BLaER1 (cell line): ENCODE measurements around the gene UBN1.

Experiments used
- H3K27ac ChIP-seq: shearing (Covaris generic); formaldehyde crosslinking; 2 replicates; pipeline ENCODE4 v1.8.1; 2022
- H3K27me3 ChIP-seq: shearing (Covaris generic); formaldehyde crosslinking; 2 replicates; pipeline ENCODE4 v1.8.1; 2022
- H3K36me3 ChIP-seq: shearing (Covaris generic); formaldehyde crosslinking; 2 replicates; pipeline ENCODE4 v1.8.1; 2022
- H3K4me1 ChIP-seq: shearing (Covaris generic); formaldehyde crosslinking; 2 replicates; pipeline ENCODE4 v1.8.1; 2022
- H3K4me2 ChIP-seq: shearing (Covaris generic); formaldehyde crosslinking; 2 replicates; pipeline ENCODE4 v1.8.1; 2022
- H3K4me3 ChIP-seq: shearing (Covaris generic); formaldehyde crosslinking; 2 replicates; pipeline ENCODE4 v1.8.1; 2022
- H3K9ac ChIP-seq: shearing (Covaris generic); formaldehyde crosslinking; 2 replicates; pipeline ENCODE4 v1.8.1; 2022
- H3K9me3 ChIP-seq: shearing (Covaris generic); formaldehyde crosslinking; 2 replicates; pipeline ENCODE4 v1.8.1; 2022
- H4K20me1 ChIP-seq: shearing (Covaris generic); formaldehyde crosslinking; 2 replicates; pipeline ENCODE4 v1.8.1; 2022
- Cebpa-rat ChIP-seq: shearing (Covaris generic); IDR thresholded peaks from 2 replicates; pipeline ENCODE4 v1.8.1; 2022

The UBN1 gene

DNA sequence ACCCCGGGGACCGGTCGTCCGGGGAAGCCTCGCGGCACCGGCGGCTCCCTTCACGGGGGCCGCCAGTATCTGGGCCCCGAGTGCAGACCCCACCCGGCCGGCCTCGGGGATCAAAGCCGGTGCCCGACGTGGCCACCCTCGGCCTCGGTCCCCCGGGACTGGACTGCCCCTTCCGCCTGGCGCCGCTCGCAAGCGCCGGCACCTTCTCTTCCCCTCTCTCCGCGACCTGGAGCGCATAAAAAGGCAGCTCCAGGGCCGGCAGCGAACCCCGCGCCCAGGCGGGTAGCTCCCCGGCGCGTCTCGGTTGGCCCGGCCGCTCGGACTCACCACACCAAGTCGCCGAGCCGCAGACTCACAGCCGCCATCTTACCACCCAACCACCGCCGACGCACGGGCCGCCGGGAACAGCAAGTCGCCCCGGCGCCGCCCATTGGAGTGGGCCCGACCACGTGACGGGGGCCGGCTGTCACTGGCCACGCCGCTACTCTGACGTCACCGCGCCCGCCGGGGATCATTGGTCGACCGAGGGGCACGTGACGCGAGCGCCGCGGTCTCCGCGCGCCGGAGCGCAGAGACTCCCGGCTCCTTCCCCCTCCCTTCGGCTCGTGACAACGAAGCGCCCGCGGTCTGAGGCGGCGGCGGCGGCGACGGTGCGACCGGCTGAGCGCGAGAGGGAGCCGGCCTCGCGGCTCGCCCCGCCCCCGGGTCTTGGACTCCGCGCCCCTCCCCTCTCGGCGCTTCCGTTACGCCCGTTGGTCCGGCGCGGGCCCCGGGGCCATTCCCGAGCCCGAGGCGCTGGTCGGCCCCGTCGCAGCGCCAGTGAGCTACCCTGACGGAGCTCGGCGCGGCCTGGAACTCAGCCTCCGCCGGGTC, at the start of gene UBN1, which contains the start of gene GLYR1:
Gene UBN1 (plus strand): TSS at position 581 of the 873 bp plus-strand sequence. CDS start 5,437 bp downstream, outside the sequence.
Gene GLYR1 (minus strand): TSS at position 388 of the 873 bp plus-strand sequence. CDS start 23 bp downstream, at position 365.
- Histone ChIP-seq H3K4me2 (peak within 1 kb of the TSS; percentile 84), H3K27ac (peak within 1 kb of the TSS; percentile 99), H4K20me1 (peaks cover 84% of the 10 kb centered on the region), H3K36me3 (peaks cover 30% of the 10 kb centered on the region), H3K9ac (peak within 1 kb of the TSS; percentile 99), H3K4me1 (peaks cover 44% of the 10 kb centered on the region), H3K4me3 (peak within 1 kb of the TSS; percentile 99), H3K27me3 (no peaks in the 10 kb centered on the region), H3K9me3 (no peaks in the 10 kb centered on the region)
- TF ChIP-seq Cebpa-rat, result no peak

- no peak overlapping the region for H3K27ac ChIP-seq
- H3K9me3 ChIP-seq, result no peaks in the 10 kb centered on the region
- no peak overlapping the region for H3K4me2 ChIP-seq
- H3K9ac ChIP-seq, result no peak overlapping the region
- no peaks in the 10 kb centered on the region for H3K27me3 ChIP-seq
- TF ChIP-seq Cebpa-rat, result no peak
- no peak overlapping the region for H3K4me3 ChIP-seq
- H4K20me1 ChIP-seq, result no peaks in the 10 kb centered on the region; the same call in 1 of the 2 replicates
- H3K4me1 ChIP-seq, result peaks cover 50% of the 10 kb centered on the region
- peaks cover 28% of the 10 kb centered on the region for H3K36me3 ChIP-seq
These were observed 49.5 kb upstream of the UBN1 start for GRCh38 chr16:4797805-4798252.

DNA sequence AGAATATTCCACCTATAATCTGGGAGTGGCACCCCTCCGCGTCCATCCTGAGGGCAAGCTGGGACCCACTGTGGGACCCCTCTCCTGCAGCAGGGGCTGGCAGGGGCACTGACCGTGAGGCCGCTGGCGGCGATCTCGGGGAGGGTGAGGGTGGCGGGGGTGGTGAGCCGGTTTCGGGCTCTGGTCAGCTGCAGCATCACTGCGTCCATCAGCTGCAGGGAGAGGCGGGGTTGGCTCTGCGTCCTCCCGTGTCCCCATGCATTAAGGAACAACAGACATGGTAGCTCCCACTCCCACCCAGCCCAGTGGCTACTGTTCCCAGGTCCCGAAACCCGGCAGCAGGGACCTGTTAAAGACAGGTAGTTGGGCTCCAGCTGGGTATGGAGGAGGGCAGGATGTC, 48.8 kb upstream of the UBN1 start:
- H3K27ac ChIP-seq, result no peak overlapping the region
- H3K9ac ChIP-seq, result no peak overlapping the region
- H3K4me3 ChIP-seq, result no peak overlapping the region
- peaks cover 28% of the 10 kb centered on the region for H3K36me3 ChIP-seq
- H3K9me3 ChIP-seq, result no peaks in the 10 kb centered on the region
- peaks cover under 1% of the 10 kb centered on the region; the same call in 1 of the 2 replicates for H4K20me1 ChIP-seq
- TF ChIP-seq Cebpa-rat, result no peak
- peaks cover 54% of the 10 kb centered on the region for H3K4me1 ChIP-seq
- H3K27me3 ChIP-seq, result no peaks in the 10 kb centered on the region
- 0 out of 2 replicates have a peak overlapping the region, but pooled peaks have one; percentile 100 for H3K4me2 ChIP-seq

DNA sequence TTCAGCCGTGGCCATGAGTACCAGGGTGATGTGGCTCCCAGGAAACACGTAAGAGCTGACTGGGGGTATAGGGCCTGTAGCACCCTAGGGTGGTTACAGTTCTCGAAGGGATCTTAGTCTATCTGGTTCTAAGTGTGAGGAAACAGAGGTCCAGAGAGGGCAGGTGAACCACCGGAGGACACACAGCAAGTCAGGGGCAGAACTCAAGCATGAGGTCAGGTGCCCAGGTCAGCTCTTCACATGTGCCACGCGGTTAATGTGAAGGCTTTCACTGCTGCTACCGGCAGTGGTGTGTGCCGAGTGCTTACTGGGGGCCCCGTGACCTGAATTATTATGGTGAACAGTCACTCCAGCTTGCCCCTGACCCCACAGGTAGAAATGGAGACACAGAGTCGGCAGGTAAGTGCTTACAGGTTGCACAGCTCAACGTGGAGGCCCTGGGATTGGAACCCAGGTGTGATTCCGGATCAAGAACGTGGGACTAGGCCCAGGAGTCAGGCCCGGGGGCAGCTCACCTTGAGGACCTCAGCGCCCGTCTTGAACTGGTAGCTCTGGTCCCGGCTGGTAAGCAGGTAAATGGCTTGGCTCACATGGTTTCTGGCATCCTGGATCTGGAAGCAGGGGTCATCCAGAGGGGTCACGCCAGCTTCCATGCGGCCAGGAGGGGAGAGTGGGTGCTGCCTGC, 48.0 kb upstream of the UBN1 start:
- peak overlapping the region; percentile 67; the same call in 1 of the 2 replicates for H3K9ac ChIP-seq
- no peak for TF ChIP-seq Cebpa-rat
- no peaks in the 10 kb centered on the region for H3K9me3 ChIP-seq
- peak overlapping the region; percentile 84 for H3K27ac ChIP-seq
- peaks cover 9% of the 10 kb centered on the region for H4K20me1 ChIP-seq
- no peaks in the 10 kb centered on the region for H3K27me3 ChIP-seq
- H3K4me2 ChIP-seq, result peak overlapping the region; percentile 100
- H3K4me1 ChIP-seq, result peaks cover 60% of the 10 kb centered on the region
- H3K36me3 ChIP-seq, result peaks cover 34% of the 10 kb centered on the region
- peak overlapping the region; percentile 87; the same call in 1 of the 2 replicates for H3K4me3 ChIP-seq

DNA sequence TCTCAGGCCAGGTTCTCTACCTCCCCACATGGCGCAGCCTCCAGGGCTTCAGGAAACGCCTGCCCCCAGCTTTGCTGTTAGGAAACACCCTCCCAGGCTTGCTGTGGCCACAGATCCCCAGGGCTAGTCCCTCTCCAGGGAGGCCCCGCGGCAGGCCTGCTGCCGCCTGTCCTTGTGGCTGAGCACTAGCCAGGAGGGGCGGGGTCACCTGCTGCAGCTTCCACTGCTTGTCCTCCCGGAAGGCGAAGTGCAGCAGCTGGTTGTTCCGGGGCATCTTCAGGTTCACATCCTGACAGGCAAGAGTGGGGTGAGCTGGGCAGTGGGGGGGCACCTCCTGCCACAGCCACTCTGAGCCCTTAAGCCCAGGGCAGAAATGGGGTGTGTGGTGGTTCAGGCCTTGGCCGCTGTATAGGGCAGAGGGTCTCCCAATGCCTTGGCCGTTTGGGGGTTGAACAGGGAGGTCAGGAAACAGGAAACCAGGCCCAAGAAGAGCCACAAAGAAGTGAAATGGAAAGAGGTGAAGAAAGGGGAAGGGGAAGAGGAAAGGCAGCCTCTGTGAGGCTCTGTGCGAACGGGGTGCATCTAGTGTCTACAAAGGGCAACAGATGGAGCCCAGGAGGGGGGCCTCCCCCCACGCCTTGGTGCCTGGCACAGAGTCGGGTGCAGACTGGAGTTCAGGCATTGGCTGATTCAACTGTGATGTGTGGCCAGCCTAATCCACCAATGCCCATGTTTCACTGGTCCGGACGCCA, 46.8 kb upstream of the UBN1 start:
- TF ChIP-seq Cebpa-rat, result 0 out of 2 replicates have a peak, but pooled peaks have one; percentile 20
- H3K4me1 ChIP-seq, result peaks cover 60% of the 10 kb centered on the region
- peak overlapping the region; percentile 84 for H3K27ac ChIP-seq
- peak overlapping the region; percentile 82 for H3K9ac ChIP-seq
- H3K4me3 ChIP-seq, result peak overlapping the region; percentile 87
- H3K4me2 ChIP-seq, result peak overlapping the region; percentile 100
- no peaks in the 10 kb centered on the region for H3K27me3 ChIP-seq
- H3K9me3 ChIP-seq, result no peaks in the 10 kb centered on the region
- peaks cover 14% of the 10 kb centered on the region for H4K20me1 ChIP-seq
- H3K36me3 ChIP-seq, result peaks cover 46% of the 10 kb centered on the region

DNA sequence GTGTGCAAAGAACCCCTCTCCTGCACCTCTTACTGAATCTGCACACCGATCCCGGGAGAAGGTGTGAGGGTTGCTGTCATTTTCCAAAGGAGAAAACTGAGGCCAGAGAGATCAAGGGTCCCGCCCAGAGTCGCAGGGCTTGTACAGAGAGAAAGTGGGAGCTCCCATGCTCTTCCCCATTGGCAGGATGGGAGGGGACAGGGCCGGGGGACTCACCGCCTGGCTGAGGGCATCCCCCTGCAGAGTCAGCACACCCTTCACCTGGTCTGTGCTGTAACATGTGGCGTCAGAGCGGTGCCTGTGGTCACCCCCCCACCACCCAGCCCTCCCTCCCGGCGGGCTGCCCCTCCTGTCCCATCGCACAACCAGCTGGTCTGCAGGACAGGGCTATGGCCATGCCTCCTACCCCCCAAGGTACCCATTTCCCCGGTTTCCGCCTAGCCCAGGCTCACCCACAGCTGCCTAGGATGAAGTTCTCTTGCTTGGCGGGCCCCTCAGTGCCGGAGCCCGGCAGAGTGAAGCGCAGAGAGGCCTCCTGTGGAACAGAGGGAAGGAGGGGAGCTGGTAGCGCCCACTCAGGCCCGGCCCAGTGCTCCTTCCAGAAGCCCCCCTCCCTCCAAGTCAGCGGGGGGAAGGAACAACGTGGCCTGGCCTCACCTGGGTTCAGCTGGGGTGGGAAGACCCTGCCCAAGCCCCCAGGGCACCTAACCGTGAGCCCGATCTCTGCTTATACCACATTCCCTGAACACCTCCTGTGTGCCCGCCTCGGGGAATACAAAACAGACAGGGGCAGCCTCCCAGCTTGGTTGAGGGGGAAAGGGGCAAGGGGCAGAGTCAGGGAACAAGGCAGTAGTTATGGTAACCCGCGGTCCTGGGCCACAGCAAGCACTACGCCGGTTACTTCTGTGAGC, 46.0 kb upstream of the UBN1 start:
- Histone ChIP-seq H3K36me3 (peaks cover 54% of the 10 kb centered on the region), H3K9ac (peak overlapping the region; percentile 82), H3K27ac (peak overlapping the region; percentile 84)

GRCh38 chr16:4801962-4802658, 45.2 kb upstream of the UBN1 start, which contains the start of gene ROGDI:
Gene ROGDI (minus strand): TSS chr16:4802633. CDS start chr16:4802571, 62 bp downstream.
- Histone ChIP-seq H3K9me3 (no peaks in the 10 kb centered on the region), H3K4me1 (peaks cover 47% of the 10 kb centered on the region), H4K20me1 (peaks cover 22% of the 10 kb centered on the region), H3K36me3 (peaks cover 57% of the 10 kb centered on the region), H3K9ac (peak within 1 kb of the TSS; percentile 82), H3K27ac (peak within 1 kb of the TSS; percentile 84), H3K4me3 (peak within 1 kb of the TSS; percentile 87), H3K4me2 (peak within 1 kb of the TSS; percentile 100), H3K27me3 (no peaks in the 10 kb centered on the region)
- TF ChIP-seq Cebpa-rat, result no peak

More for the DNA sequence above, 46.0 kb upstream of the UBN1 start:
- no peaks in the 10 kb centered on the region for H3K9me3 ChIP-seq
- H3K4me2 ChIP-seq, result peak overlapping the region; percentile 100
- H3K4me3 ChIP-seq, result peak overlapping the region; percentile 87
- peaks cover 52% of the 10 kb centered on the region for H3K4me1 ChIP-seq
- H4K20me1 ChIP-seq, result peaks cover 20% of the 10 kb centered on the region
- no peak for TF ChIP-seq Cebpa-rat
- H3K27me3 ChIP-seq, result no peaks in the 10 kb centered on the region
